GM23248 (cell line): Measurements from ENCODE around the gene CDH4.

ENCODE experiments used
- EZH2 ChIP-seq: fragments of 200-600 bp; sonication (generic); IDR thresholded peaks from 2 replicates; pipeline ENCODE4 v1.6.1; 2018; ENCODE audit warnings: antibody characterized with exemption, mild to moderate bottlenecking; ENCODE audit not compliant: insufficient read depth, poor library complexity, severe bottlenecking
- EZH2phosphoT487 ChIP-seq: fragments of 200-600 bp; sonication (generic); IDR thresholded peaks from 2 replicates; pipeline ENCODE4 v1.6.1; 2018; ENCODE audit warnings: antibody characterized with exemption, moderate library complexity, mild to moderate bottlenecking, low read depth; ENCODE audit not compliant: insufficient read depth

DNA sequence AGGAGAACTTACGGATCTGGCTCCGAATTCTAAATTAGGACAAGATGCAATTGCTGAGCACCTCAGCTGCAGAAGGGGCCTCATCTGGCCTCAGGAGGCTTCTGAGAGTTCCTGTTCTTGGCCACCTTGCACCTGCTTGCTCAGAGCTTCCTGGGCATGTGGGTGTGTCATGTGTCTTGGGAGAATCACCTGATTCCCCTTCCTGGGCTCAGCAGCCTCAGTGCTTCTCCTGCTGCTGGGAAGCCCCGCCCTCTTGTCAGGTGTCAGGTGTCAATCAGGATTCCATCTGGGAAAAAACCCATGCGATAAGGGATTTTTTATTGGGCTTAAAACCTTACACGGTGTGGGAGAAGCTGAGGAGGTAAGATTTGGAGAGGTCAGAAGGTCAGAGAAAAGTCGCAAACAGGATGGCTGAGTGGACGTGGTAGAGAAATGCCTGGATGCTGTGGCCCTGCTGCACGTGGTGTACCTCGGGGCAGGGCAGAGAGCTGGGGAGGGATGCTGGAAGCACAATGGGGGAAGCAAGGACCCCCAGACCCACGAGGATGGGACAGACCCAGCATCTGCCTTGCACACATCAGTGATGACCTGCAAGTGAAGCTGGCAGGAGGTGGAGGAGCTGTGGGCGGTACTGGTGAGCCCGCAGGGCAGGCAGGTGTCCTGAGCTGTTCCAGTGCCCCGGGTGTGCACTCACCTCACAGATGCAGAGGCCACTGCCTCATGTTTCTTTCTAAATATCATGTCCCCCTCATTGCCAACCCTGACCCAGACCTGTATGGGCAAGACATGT, 170.8 kb downstream of the CDH4 start:
- TF ChIP-seq EZH2phosphoT487 (no peak), EZH2 (no peak)
